HEK293 (cell line): ENCODE data around the gene PTTG1.

Experiments
- CTCF ChIP-seq: fragments of 450-650 bp; formaldehyde crosslinking; IDR thresholded peaks from 2 replicates; pipeline ENCODE4 v1.5.1; 2016; ENCODE audit warnings: missing biosample characterization, missing genetic modification characterization
- REST ChIP-seq: fragments of 450-650 bp; formaldehyde crosslinking; IDR thresholded peaks from 2 replicates; pipeline ENCODE4 v1.5.1; 2016; ENCODE audit warnings: missing biosample characterization, missing genetic modification characterization
- TCF7L2 ChIP-seq: IDR thresholded peaks from 2 replicates; pipeline ENCODE4 v1.6.1; 2011; ENCODE audit warnings: low read depth, mild to moderate bottlenecking, inconsistent platforms, low read length, moderate library complexity, borderline replicate concordance
- ZBTB1 ChIP-seq: fragments of 450-650 bp; formaldehyde crosslinking; IDR thresholded peaks from 2 replicates; pipeline ENCODE4 v1.5.1; 2016; ENCODE audit warnings: missing biosample characterization, missing genetic modification characterization
- ZBTB26 ChIP-seq: fragments of 450-650 bp; formaldehyde crosslinking; optimal IDR thresholded peaks from 2 replicates; pipeline ENCODE3; 2016; ENCODE audit warnings: missing biosample characterization, mild to moderate bottlenecking, missing genetic modification characterization
- ZNF138 ChIP-seq: fragments of 450-650 bp; formaldehyde crosslinking; IDR thresholded peaks from 2 replicates; pipeline ENCODE4 v1.5.1; 2016; ENCODE audit warnings: missing biosample characterization, missing genetic modification characterization, borderline replicate concordance
- ZNF184 ChIP-seq: fragments of 450-650 bp; IDR thresholded peaks from 2 replicates; pipeline ENCODE4 v1.5.1; 2018; ENCODE audit warnings: missing biosample characterization, mild to moderate bottlenecking, missing genetic modification characterization
- ZNF239 ChIP-seq: fragments of 450-650 bp; formaldehyde crosslinking; IDR thresholded peaks from 2 replicates; pipeline ENCODE4 v1.5.1; 2016; ENCODE audit warnings: missing biosample characterization, missing genetic modification characterization
- ZNF311 ChIP-seq: fragments of 450-650 bp; formaldehyde crosslinking; IDR thresholded peaks from 2 replicates; pipeline ENCODE4 v1.5.1; 2017; ENCODE audit warnings: missing biosample characterization, missing genetic modification characterization, borderline replicate concordance
- ZNF561 ChIP-seq: fragments of 450-650 bp; IDR thresholded peaks from 2 replicates; pipeline ENCODE4 v1.5.1; 2018; ENCODE audit warnings: missing biosample characterization, missing genetic modification characterization, borderline replicate concordance
- ZNF629 ChIP-seq: fragments of 450-650 bp; formaldehyde crosslinking; IDR thresholded peaks from 2 replicates; pipeline ENCODE4 v1.5.1; 2017; ENCODE audit warnings: missing biosample characterization, missing genetic modification characterization
- ZNF660 ChIP-seq: fragments of 450-650 bp; IDR thresholded peaks from 2 replicates; pipeline ENCODE4 v1.5.1; 2018; ENCODE audit warnings: missing biosample characterization, mild to moderate bottlenecking, missing genetic modification characterization
- ZNF670 ChIP-seq: fragments of 450-650 bp; formaldehyde crosslinking; IDR thresholded peaks from 2 replicates; pipeline ENCODE4 v1.5.1; 2016; ENCODE audit warnings: missing biosample characterization, missing genetic modification characterization, low read depth
- ZNF747 ChIP-seq: fragments of 450-650 bp; formaldehyde crosslinking; IDR thresholded peaks from 2 replicates; pipeline ENCODE4 v1.5.1; 2016; ENCODE audit warnings: missing biosample characterization, missing genetic modification characterization

- TF ChIP-seq ZBTB1 (tag by site-specific recombination) (no peak), ZNF311 (tag by site-specific recombination) (no peak), ZNF561 (tag by site-specific recombination) (no peak), CTCF (tag by site-specific recombination) (no peak), ZNF660 (no peak), ZNF629 (no peak), ZNF239 (tag by site-specific recombination) (no peak), ZNF138 (no peak), ZNF747 (tag by site-specific recombination) (no peak), ZBTB26 (tag by site-specific recombination) (no peak), ZNF184 (no peak), REST (tag by site-specific recombination) (no peak), ZNF670 (tag by site-specific recombination) (no peak), TCF7L2 (no peak)
Observed at GRCh38 chr5:160437271-160437670, 15.6 kb downstream of the PTTG1 start.
